CD1c-positive myeloid dendritic cell (primary cell): ENCODE measurements around the gene PAIP2B.
A peak's percentile ranks its signal among the peaks of the same experiment; 100 is the strongest.
"Not testable (repeated sequence)": the region's sequence is repeated elsewhere in the genome, so short reads cannot be mapped to it uniquely, and the experiment has no call there.

Source experiments
- DNase-seq: peaks from one replicate; pipeline ENCODE4 v3.0.0-alpha.2; 2016; ENCODE audit errors: extremely low spot score

The PAIP2B gene

GRCh38 chr2:71216501-71216900 is 10.4 kb downstream of the PAIP2B start:
- no peak for DNase-seq

GRCh38 chr2:71215447-71215846 is 11.5 kb downstream of the PAIP2B start:
- DNase-seq = no peak

GRCh38 chr2:71212336-71212735 is 14.6 kb downstream of the PAIP2B start:
- no peak for DNase-seq

GRCh38 chr2:71210292-71210691 is 16.6 kb downstream of the PAIP2B start:
- no peak for DNase-seq

GRCh38 chr2:71208756-71209155 is 18.1 kb downstream of the PAIP2B start:
- no peak for DNase-seq

- no peak for DNase-seq
These were observed 19.3 kb downstream of the PAIP2B start for GRCh38 chr2:71207601-71208000.

- DNase-seq = no peak
These were observed 20.6 kb downstream of the PAIP2B start for GRCh38 chr2:71206271-71206670.

- DNase-seq = no peak
These were observed 35.3 kb downstream of the PAIP2B start for GRCh38 chr2:71191570-71191943.

GRCh38 chr2:71190656-71191569 is 36.0 kb downstream of the PAIP2B start:
- no peak for DNase-seq

GRCh38 chr2:71187589-71187988 is 39.3 kb downstream of the PAIP2B start:
- DNase-seq = no peak

GRCh38 chr2:71186973-71187372 is 39.9 kb downstream of the PAIP2B start:
- DNase-seq = no peak

GRCh38 chr2:71183306-71184115 is 43.4 kb downstream of the PAIP2B start:
- DNase-seq = not testable (repeated sequence)

- DNase-seq = no peak
These were observed 45.6 kb downstream of the PAIP2B start for GRCh38 chr2:71181316-71181715.

- DNase-seq = not testable (repeated sequence)
These were observed 48.1 kb downstream of the PAIP2B start for GRCh38 chr2:71178836-71179235.

- DNase-seq = no peak
These were observed 52.7 kb downstream of the PAIP2B start for GRCh38 chr2:71174207-71174606.

GRCh38 chr2:71173096-71173495 is 53.8 kb downstream of the PAIP2B start:
- no peak for DNase-seq

GRCh38 chr2:71166812-71167211 is 60.1 kb downstream of the PAIP2B start:
- no peak for DNase-seq

GRCh38 chr2:71157124-71157793 is 69.6 kb downstream of the PAIP2B start:
- peak; percentile 27 for DNase-seq

GRCh38 chr2:71156573-71156972 is 70.3 kb downstream of the PAIP2B start:
- no peak for DNase-seq

GRCh38 chr2:71155846-71156245 is 71.1 kb downstream of the PAIP2B start:
- no peak for DNase-seq

GRCh38 chr2:71154798-71155197 is 72.1 kb downstream of the PAIP2B start:
- no peak for DNase-seq

- no peak for DNase-seq
These were observed 72.6 kb downstream of the PAIP2B start for GRCh38 chr2:71154279-71154678.
